Retina (tissue), 1 donor: Measurements from ENCODE around the gene OR2T2.
"Not testable (repeated sequence)": the region's sequence is repeated elsewhere in the genome, so short reads cannot be mapped to it uniquely, and the experiment has no call there.

Source experiments
- DNase-seq: peaks from one replicate; pipeline ENCODE4 v3.0.0-alpha.2; 2016

The OR2T2 gene, protein sequence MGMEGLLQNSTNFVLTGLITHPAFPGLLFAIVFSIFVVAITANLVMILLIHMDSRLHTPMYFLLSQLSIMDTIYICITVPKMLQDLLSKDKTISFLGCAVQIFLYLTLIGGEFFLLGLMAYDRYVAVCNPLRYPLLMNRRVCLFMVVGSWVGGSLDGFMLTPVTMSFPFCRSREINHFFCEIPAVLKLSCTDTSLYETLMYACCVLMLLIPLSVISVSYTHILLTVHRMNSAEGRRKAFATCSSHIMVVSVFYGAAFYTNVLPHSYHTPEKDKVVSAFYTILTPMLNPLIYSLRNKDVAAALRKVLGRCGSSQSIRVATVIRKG

GRCh38 chr1:248445399-248445798 is at the start of gene OR2T2:
Gene OR2T2, plus strand, starts transcription at chr1:248445637. Its CDS starts 7,161 bp downstream, at chr1:248452798.
- not testable (repeated sequence) for DNase-seq

DNA sequence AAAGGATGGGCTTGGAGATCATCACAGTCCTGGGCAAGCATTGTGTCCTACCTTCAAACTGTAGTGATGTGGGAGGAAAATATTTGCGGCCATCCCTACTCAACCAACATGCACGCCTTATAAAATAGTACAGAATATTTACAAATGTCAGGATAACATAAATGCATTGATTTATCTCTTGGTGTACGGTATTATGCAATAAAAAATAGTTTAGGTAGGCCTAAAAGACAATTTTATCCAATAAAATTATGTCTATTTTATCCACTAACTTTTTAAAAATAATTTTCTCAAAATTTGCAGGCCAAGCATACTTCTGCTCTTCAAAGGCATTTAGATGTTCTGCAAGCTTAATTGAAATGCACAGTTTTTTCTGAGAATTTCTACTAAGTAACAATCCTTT is 42.7 kb upstream of the OR2T2 start, which contains the start of gene OR2T1:
OR2T1 (plus strand) TSS at position 301 of the 400 bp plus-strand sequence. CDS start 3,100 bp downstream, outside the sequence.
- DNase-seq: no peak

- no peak for DNase-seq
These were observed 41.4 kb upstream of the OR2T2 start for GRCh38 chr1:248404024-248404423.

DNA sequence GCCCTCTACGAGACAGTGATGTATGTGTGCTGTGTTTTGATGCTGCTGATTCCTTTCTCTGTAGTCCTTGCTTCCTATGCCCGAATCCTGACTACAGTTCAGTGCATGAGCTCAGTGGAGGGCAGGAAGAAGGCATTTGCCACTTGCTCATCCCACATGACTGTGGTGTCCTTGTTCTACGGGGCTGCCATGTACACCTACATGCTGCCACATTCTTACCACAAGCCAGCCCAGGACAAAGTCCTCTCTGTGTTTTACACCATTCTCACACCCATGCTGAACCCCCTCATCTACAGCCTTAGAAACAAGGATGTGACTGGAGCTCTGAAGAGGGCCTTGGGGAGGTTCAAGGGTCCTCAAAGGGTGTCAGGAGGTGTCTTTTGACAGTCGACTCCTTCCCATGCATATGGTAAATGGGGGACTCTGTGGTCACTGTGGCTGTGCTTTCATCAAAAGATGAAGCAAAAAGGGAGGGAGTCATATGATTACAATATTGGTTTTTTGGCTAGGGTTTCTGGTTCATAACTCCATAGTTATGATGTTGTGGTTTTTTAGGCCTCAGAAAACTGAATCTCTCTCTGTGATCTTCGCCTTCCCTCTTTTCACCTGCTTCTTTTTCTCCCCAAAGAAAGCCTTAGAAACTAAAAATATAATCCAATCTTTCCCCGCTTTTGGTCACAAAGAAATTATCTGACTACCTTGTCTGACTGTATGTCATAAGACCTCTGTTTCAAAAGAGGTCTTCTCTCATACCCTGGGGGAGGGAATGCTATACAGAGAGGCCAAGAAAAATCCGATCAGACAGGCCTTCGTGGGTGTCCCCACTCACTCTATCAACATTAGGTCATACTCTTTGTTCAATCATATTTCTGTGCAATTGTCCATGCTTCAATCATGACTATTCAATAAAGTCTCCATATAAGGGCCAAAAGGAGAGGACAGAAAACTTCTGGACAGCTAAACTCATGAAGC is 38.4 kb upstream of the OR2T2 start:
- DNase-seq: no peak

DNA sequence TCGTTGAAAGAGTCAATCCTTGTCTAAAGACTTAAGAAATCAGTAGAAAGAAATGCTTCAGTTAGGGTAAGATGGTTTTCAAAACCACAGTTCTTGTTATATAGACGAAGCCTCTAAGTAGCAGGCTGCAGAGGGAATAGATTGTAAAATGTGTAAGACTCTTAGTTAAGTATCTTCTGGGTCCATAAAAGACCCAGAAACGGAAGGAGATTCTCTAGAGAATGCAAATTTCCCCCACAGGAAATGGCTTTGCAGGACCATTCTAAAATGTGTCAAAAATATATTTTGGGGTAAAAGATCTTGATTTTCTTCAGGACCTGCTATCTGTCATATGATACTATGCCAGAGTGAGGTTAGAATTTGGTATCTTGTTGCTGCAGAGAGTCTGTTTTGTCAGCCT is 29.2 kb upstream of the OR2T2 start:
- no peak for DNase-seq

GRCh38 chr1:248417854-248418253 is 27.6 kb upstream of the OR2T2 start:
- no peak for DNase-seq

GRCh38 chr1:248421384-248421783 is 24.1 kb upstream of the OR2T2 start:
- no peak for DNase-seq

- DNase-seq: not testable (repeated sequence)
These were observed 17.8 kb upstream of the OR2T2 start for GRCh38 chr1:248427526-248428191.

DNA sequence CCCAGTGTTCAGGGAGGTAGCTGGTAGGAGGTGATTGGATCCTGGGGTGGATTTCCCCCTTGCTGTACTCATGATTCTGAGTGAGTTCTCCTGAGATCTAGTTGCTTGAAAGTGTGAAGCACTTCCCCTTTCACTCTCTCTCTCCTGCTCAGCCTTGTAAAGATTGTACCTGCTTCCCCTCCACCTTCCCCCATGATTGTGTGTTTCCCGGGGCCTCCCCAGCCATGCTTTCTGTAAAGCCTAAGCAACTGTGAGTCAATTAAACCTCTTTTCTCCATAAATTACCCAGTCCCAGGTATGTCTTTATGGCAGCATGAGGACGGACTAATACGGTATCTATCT is 17.3 kb upstream of the OR2T2 start:
- DNase-seq: not testable (repeated sequence)

DNA sequence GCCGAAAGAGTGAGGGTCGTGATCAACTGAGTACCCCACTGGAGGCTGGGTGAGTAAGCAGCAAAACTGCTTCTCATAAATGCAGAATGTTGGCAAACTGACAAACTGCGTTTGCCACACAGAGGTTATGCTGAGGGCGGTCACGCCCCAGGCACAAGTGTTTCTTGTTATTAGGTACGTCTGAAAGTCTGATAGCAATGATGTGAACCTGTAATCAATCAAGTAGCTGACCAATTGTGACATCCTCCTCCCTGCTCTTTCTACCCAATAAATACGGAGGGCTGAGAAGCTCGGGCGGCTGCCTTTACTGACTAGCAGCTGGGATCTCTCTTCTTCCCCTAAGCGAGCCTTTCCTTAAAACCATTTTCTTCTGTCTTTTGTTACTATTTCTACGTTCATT is 13.8 kb upstream of the OR2T2 start:
- DNase-seq: not testable (repeated sequence)

GRCh38 chr1:248432201-248432600 is 13.2 kb upstream of the OR2T2 start:
- not testable (repeated sequence) for DNase-seq

- DNase-seq: not testable (repeated sequence)
These were observed 11.5 kb upstream of the OR2T2 start for GRCh38 chr1:248433811-248434415.

DNA sequence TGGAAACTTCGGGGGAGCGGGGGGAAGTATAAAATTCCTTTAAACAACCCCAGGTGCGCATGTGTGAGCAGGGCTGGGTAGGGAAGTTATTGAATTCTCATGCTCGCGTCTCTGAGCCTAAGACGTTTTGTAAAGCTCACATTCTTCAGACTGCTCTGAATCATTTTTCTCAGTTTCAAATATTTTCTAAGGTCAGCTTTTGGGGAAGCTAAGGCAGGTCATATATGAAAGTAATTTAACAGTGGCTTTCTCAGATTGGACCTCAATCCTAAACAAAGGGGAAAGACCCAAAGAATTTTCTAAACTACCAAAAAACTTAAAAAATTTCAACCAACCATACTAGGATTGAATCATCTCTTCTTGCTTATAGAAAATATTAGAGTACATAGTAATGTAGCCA is 10.5 kb upstream of the OR2T2 start:
- DNase-seq: not testable (repeated sequence)

DNA sequence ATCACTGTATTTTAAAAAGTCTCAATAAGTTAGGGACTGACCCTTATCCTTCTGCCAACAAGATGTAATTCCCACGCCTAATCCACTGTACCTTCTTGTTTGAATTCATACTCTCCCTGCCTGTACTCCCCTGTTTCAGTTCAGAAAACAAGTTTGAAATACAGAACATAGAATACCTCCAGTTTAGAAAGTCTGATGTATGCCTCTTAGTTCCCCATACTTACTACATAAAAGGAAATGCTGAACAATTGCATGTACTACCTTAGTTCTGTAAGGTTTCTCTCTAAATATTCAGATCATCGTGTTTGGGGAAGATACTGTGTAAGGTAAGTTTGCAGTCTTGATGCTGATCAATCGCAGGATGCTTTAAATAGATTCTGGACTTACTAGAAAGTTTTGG is 9.1 kb upstream of the OR2T2 start:
- DNase-seq: not testable (repeated sequence)

- DNase-seq: not testable (repeated sequence)
These were observed 6.8 kb upstream of the OR2T2 start for GRCh38 chr1:248438668-248439067.

GRCh38 chr1:248439283-248439682 is 6.2 kb upstream of the OR2T2 start:
- not testable (repeated sequence) for DNase-seq

GRCh38 chr1:248442500-248443277 is 2.7 kb upstream of the OR2T2 start:
- DNase-seq: not testable (repeated sequence)

DNA sequence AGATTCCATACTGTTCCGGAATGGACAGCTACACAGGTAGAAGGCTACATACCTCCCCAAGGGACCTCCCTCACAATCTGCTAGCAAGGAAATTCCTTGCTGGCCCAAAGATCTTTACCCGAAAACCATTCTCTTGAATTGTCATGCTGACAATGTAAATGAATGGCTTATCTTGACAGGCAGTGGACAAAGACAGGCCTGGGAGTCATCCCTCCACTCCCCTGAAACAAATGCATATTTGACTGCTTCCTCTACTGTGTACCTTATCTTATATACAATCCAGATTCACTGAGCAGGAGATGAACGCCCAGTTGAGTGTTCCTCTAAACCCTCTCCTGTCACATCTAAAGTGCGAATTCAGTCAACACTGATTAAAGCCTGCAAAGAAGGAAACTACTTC is 834 bp upstream of the OR2T2 start:
- DNase-seq: not testable (repeated sequence)

- DNase-seq: not testable (repeated sequence)
These were observed 3.1 kb downstream of the OR2T2 start for GRCh38 chr1:248448409-248449074.

GRCh38 chr1:248449821-248450465 is 4.5 kb downstream of the OR2T2 start:
- not testable (repeated sequence) for DNase-seq
